AG04450 (cell line): ENCODE data around the gene DENND4C. TPM values are rescaled to one million over a fixed set of nuclear protein-coding genes. Genes with fewer than 3 reads are reported as not detected.
"Not testable (repeated sequence)": the region's sequence is repeated elsewhere in the genome, so short reads cannot be mapped to it uniquely, and the experiment has no call there.

ENCODE experiments used
- CTCF ChIA-PET: fragments of 300-600, 350-600 bp; formaldehyde crosslinking; extraction: SDS; loops from one replicate; lab custom pipeline; 2022; ENCODE audit warnings: antibody characterized with exemption, inconsistent platforms; lab: Charles Lee
- POLR2A ChIA-PET: fragments of 350-600 bp; formaldehyde crosslinking; extraction: SDS; loops from one replicate; lab custom pipeline; 2021; ENCODE audit warnings: antibody characterized with exemption, inconsistent platforms; lab: Yijun Ruan, JAX
- DNase-seq: peaks from one replicate; pipeline ENCODE4 v3.0.0-alpha.2; 2011; ENCODE audit warnings: low read depth, low spot score
- H3K27ac ChIP-seq: one replicate; pipeline ENCODE4 v1.5.1; 2012; ENCODE audit warnings: low read depth, low read length, control low read depth
- H3K27me3 ChIP-seq: one replicate; pipeline ENCODE4 v1.6.0; 2012; ENCODE audit warnings: low read length; ENCODE audit not compliant: control insufficient read depth, insufficient read depth
- H3K4me3 ChIP-seq: 2 replicates; pipeline ENCODE4 v1.5.1; 2011; ENCODE audit warnings: mild to moderate bottlenecking, low read depth, low read length, control low read depth
- H3K9me3 ChIP-seq: 2 replicates; pipeline ENCODE4 v1.5.1; 2012; ENCODE audit warnings: low read length; ENCODE audit not compliant: control insufficient read depth, insufficient read depth
- polyA plus RNA-seq: library from polyadenylated mRNA; depleted of rRNA; stranded (reverse); fragments of >200 nt; gene quantifications from 2 replicates; pipeline ENCODE4 v1.2.3, GENCODE V29; 2011
- TF ChIP-seq, protein P1 (sequence below): IDR thresholded peaks from 2 replicates; pipeline ENCODE4 v1.5.1; 2011; ENCODE audit warnings: low read depth, low read length, control low read depth, inconsistent platforms

Gene DENND4C
- polyA plus RNA-seq, 1 experiment = 27.9 TPM

DNA sequence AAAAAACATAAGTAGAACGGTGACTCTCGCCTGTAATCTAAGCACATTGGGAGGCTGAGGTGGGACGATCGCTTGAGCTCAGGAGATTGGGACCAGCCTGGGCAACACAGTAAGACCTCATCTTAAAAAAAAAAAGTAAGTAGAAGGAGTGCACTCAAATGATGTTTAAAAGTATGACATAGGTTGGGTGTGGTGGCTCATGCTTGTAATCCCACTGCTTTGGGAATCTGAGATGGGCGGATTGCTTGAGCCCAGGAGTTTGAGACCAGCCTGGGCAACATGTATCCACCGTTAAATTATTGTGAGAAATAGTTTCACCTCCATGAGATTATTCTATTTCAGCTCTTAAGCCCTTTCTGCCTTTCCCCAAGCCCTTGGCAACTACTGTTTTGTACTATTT lies 11.2 kb downstream of the DENND4C start:
- H3K27me3 ChIP-seq = no peaks in the 10 kb centered on the region
- no peaks in the 10 kb centered on the region for H3K9me3 ChIP-seq
- no peak overlapping the region for H3K27ac ChIP-seq
- POLR2A ChIA-PET = no interaction called here
- TF ChIP-seq, protein P1, sequence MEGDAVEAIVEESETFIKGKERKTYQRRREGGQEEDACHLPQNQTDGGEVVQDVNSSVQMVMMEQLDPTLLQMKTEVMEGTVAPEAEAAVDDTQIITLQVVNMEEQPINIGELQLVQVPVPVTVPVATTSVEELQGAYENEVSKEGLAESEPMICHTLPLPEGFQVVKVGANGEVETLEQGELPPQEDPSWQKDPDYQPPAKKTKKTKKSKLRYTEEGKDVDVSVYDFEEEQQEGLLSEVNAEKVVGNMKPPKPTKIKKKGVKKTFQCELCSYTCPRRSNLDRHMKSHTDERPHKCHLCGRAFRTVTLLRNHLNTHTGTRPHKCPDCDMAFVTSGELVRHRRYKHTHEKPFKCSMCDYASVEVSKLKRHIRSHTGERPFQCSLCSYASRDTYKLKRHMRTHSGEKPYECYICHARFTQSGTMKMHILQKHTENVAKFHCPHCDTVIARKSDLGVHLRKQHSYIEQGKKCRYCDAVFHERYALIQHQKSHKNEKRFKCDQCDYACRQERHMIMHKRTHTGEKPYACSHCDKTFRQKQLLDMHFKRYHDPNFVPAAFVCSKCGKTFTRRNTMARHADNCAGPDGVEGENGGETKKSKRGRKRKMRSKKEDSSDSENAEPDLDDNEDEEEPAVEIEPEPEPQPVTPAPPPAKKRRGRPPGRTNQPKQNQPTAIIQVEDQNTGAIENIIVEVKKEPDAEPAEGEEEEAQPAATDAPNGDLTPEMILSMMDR = no peak
- H3K4me3 ChIP-seq = no peak overlapping the region
- CTCF ChIA-PET = interaction anchor here (0.6 to 1.4 kb wide), 3 partner anchors 9 to 1381 kb away, joined by 3 to 4 read pairs (median 4); partner anchors contain the start of gene MLLT3
- no peak for DNase-seq

DNA sequence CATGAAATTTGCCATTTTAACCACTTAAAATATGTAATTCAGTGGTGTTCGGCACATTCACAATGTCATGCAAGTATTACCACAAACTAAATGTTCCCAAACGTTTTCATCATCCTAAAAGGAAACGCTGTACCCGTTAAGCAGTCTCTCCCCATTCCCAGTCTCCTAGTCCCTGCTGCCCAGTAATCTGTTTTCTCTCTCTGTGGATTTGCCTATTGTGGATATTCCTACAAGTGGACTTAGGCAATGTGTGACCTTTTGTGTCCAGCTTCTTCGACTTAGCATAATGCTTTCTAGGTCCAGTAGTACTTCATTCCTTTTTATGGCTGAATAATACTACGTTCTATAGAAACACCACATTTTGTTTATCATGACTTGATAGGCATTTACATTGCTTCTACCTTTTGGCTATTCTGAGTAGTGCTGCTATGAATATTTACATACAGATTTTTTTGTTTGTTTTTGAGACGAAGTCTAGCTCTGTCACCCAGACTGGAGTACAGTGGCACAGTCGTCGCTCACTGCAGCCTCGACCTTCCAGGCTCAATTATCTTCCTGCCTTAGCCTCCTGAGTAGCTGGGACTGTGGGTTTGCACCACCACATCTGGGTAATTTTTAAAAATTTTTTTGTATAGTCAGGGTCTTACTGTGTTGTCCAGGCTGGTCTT lies 13.0 kb downstream of the DENND4C start:
- Histone ChIP-seq H3K4me3 (no peak overlapping the region), H3K27ac (no peak overlapping the region), H3K27me3 (no peaks in the 10 kb centered on the region), H3K9me3 (no peaks in the 10 kb centered on the region)
- TF ChIP-seq, protein P1 = no peak
- POLR2A ChIA-PET = no interaction called here
- CTCF ChIA-PET = interaction anchor here (1.4 kb wide), 1 partner anchor 10 kb away, joined by 5 read pairs; no protein-coding TSS in a partner anchor
- no peak for DNase-seq

DNA sequence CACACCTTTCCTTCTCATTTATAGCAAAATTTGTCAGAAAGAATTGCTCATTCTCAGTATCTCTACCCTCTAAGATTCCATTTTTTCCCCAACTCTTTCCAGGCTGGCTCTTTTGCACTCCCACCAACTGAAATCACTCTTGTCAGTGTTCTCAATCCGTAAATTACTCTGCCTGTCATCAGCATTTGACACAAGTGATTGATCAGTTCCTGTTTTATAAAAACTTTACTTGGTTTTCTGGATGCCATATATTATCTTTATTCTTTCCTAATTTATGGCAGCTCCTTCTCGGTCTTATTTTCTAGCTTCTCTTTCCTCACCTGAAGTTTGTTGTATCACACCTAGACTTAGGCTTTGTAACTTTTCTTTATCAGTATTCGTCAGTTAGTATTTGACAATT lies 16.4 kb downstream of the DENND4C start:
- Histone ChIP-seq H3K27ac (no peak overlapping the region), H3K9me3 (no peaks in the 10 kb centered on the region), H3K27me3 (no peaks in the 10 kb centered on the region), H3K4me3 (no peak overlapping the region)
- no peak for DNase-seq
- TF ChIP-seq, protein P1 = no peak
- CTCF ChIA-PET = no interaction called here
- POLR2A ChIA-PET = interaction anchor here (0.6 kb wide), 1 partner anchor 71 kb away, joined by 4 read pairs; no protein-coding TSS in a partner anchor

DNA sequence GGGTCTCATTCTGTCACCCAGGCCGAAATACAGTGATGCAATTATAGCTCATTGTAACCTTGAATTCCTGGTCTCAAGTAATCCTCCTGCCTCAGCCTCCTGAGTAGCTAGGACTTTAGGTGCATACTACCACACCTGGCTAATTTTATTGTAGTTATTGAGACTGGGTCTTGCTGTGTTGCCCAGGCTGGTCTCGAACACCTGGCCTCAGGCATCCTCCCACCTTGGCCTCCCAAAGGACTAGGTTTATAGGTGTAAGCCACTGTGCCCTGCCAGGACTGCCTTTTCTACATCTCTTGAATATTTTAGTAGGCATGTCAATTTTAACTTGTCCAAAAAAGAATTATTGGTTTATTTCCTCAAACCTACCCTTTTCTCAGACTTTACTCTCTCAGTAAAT lies 16.9 kb downstream of the DENND4C start:
- no peak for DNase-seq
- POLR2A ChIA-PET = interaction anchor here (0.6 kb wide), 1 partner anchor 72 kb away, joined by 4 read pairs; no protein-coding TSS in a partner anchor
- Histone ChIP-seq H3K9me3 (no peaks in the 10 kb centered on the region), H3K27me3 (no peaks in the 10 kb centered on the region), H3K27ac (no peak overlapping the region), H3K4me3 (no peak overlapping the region)
- CTCF ChIA-PET = no interaction called here
- TF ChIP-seq, protein P1 = no peak

DNA sequence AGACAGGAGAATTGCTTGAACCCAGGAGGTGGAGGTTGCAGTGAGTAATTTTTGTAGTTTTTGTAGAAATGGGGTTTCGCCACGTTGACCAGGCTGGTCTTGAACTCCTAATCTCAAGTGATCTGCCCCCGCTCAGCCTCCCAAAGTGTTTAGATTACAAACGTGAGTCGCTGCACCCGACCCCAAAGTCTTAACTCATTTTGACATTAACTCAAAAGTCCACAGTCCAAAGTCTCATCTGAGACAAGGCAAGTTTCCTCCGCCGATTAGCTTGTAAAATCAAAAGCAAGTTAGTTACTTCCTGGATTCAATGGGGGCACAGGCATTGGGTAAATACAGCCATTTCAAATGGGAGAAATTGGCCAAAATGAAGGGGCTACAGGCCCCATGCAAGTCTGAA lies 19.9 kb downstream of the DENND4C start:
- CTCF ChIA-PET, H3K9me3 ChIP-seq, DNase-seq, H3K27me3 ChIP-seq, H3K27ac ChIP-seq, H3K4me3 ChIP-seq, POLR2A ChIA-PET: not testable (repeated sequence)

DNA sequence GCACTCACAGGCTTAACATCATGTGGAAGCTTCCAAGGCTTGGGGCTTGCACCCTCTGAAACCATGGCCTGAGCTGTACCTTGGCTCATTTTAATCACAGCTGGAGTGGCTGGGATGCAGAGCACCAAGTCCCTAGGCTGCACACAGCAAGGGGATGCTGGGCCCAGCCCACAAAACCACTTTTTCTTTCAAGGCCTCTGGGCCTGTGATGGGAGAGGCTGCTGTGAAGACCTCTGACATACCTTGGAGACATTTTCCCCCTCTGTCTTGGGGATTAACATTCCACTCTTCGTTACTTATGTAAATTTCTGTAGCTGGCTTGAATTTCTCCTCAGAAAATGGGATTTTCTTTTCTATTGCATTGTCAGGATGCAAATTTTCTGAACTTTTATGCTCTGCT lies 20.7 kb downstream of the DENND4C start:
- H3K9me3 ChIP-seq, POLR2A ChIA-PET, DNase-seq, H3K27me3 ChIP-seq, H3K27ac ChIP-seq, H3K4me3 ChIP-seq, CTCF ChIA-PET: not testable (repeated sequence)

DNA sequence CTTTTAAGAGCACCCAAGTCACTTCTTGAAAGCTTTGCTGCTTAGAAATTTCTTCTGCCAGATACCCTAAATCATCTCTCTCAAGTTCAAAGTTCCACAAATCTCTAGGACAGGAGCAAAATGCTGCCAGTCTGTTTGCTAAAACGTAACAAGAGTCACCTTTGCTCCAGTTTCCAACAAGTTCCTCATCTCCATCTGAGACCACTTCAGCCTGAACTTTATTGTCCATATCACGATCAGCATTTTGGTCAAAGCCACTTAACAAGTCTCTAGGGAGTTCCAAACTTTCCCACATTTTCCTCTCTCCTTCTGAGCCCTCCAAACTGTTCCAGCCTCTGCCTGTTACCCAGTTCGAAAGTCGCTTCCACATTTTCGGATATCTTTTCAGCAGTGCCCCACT lies 21.1 kb downstream of the DENND4C start:
- POLR2A ChIA-PET, H3K9me3 ChIP-seq, H3K27ac ChIP-seq, CTCF ChIA-PET, H3K27me3 ChIP-seq, DNase-seq, H3K4me3 ChIP-seq: not testable (repeated sequence)
